ENCODE data around the gene FOSB. TPM values are rescaled to one million over a fixed set of nuclear protein-coding genes. Genes with fewer than 3 reads are reported as not detected.
A peak's percentile ranks its signal among the peaks of the same experiment; 100 is the strongest.

Gene FOSB
- total RNA-seq, 5 donors from 2014 or later (not counting 1 experiment from before 2014, with no cell fraction given), result 6.7 to 1,173 (median 10.4) TPM

- POLR2A ChIA-PET, result interaction anchor here in 1 of 2 donors (1.3 to 1.9 kb wide), 2 partner anchors 23 to 29 kb away, joined by 5 to 9 read pairs; partner anchors contain the start of gene FOSB
- Mint-ChIP-seq H3K4me1 (peaks cover 56 to 65% (median 63%) of the 10 kb centered on the region in 3 donors), H3K27me3 (no peaks in the 10 kb centered on the region), H3K36me3 (no peaks in the 10 kb centered on the region), H3K9me3 (no peaks in the 10 kb centered on the region), H3K4me3 (peak overlapping the region; percentile 32 to 80 (median 41)), H3K27ac (peak overlapping the region; percentile 66 to 69)
- Histone ChIP-seq H3K27ac (ENCODE audit: low read length) (peak overlapping the region; percentile 84), H3K36me3 (ENCODE audit: control insufficient read depth in 2 of 2, extremely low read depth in 1 of 2, insufficient read depth in 1 of 2, low read length in 1 of 2) (no peaks in the 10 kb centered on the region), H3K4me1 (ENCODE audit: control insufficient read depth in 1 of 2, extremely low read depth in 1 of 2, insufficient read depth in 2 of 2, low read length in 2 of 2) (peaks cover 5 to 64% of the 10 kb centered on the region in 2 experiments), H3K27me3 (replicated peaks in 1 of 2; ENCODE audit: control insufficient read depth in 2 of 2, extremely low read depth in 1 of 2, insufficient read depth in 2 of 2, low read length in 1 of 2) (peaks cover 0 to 7% of the 10 kb centered on the region in 2 experiments), H3K9me3 (no peaks in the 10 kb centered on the region), H3K4me3 (ENCODE audit: control insufficient read depth in 1 of 2, extremely low read depth in 1 of 2, low read length in 1 of 2) (peak overlapping the region; percentile 36 to 69)
- WGBS (ENCODE audit: insufficient coverage), result 19% methylated on average over 34 of the region's 47 CpGs
- CTCF ChIA-PET, result interaction anchor here in 1 of 2 donors (1.4 to 1.8 kb wide), 2 partner anchors 23 to 34 kb away, joined by 6 to 12 read pairs; partner anchors contain the start of gene FOSB
- ATAC-seq (replicated peaks in 1 of 4) (peak; percentile 35 to 53 (median 37)), DNase-seq (peak in 34 of 35 experiments; percentile 40 to 90 (median 72))
Observed at GRCh38 chr19:45444318-45445041, 23.3 kb upstream of the FOSB start.

GRCh38 chr19:45445139-45445538 is 22.7 kb upstream of the FOSB start:
- Histone ChIP-seq H3K27me3 (replicated peaks in 1 of 2; ENCODE audit: control insufficient read depth in 2 of 2, extremely low read depth in 1 of 2, insufficient read depth in 2 of 2, low read length in 1 of 2) (peaks cover 0 to 7% of the 10 kb centered on the region in 2 experiments), H3K4me1 (ENCODE audit: control insufficient read depth in 1 of 2, extremely low read depth in 1 of 2, insufficient read depth in 2 of 2, low read length in 2 of 2) (peaks cover 5 to 68% of the 10 kb centered on the region in 2 experiments), H3K9me3 (no peaks in the 10 kb centered on the region), H3K4me3 (ENCODE audit: control insufficient read depth in 1 of 2, extremely low read depth in 1 of 2, low read length in 1 of 2) (no peak overlapping the region), H3K27ac (ENCODE audit: low read length) (peak overlapping the region; percentile 84), H3K36me3 (ENCODE audit: control insufficient read depth in 2 of 2, extremely low read depth in 1 of 2, insufficient read depth in 1 of 2, low read length in 1 of 2) (no peaks in the 10 kb centered on the region)
- Mint-ChIP-seq H3K27me3 (no peaks in the 10 kb centered on the region), H3K4me3 (peak overlapping the region; percentile 32 to 80 (median 41)), H3K36me3 (no peaks in the 10 kb centered on the region), H3K9me3 (no peaks in the 10 kb centered on the region), H3K27ac (peak overlapping the region; percentile 55 to 66), H3K4me1 (peaks cover 62 to 70% (median 69%) of the 10 kb centered on the region in 3 donors)
- ATAC-seq (replicated peaks in 1 of 4), result no peak
- 89% methylated on average over 2 of the region's 4 CpGs for WGBS (ENCODE audit: insufficient coverage)
- DNase-seq, result no peak
- POLR2A ChIA-PET, result interaction anchor here in 1 of 2 donors (1.3 to 1.9 kb wide), 2 partner anchors 23 to 28 kb away, joined by 5 to 9 read pairs; partner anchors contain the start of gene FOSB
- CTCF ChIA-PET, result interaction anchor here in 1 of 2 donors (0.6 to 1.8 kb wide), 3 partner anchors 22 to 39 kb away, joined by 3 to 12 read pairs (median 6); partner anchors contain the start of gene FOSB

GRCh38 chr19:45446295-45446694 is 21.5 kb upstream of the FOSB start:
- DNase-seq (peak in 1 of 35 experiments; percentile 68), ATAC-seq (replicated peaks in 1 of 4) (no peak)
- Histone ChIP-seq H3K27ac (ENCODE audit: low read length) (peak overlapping the region; percentile 46), H3K4me1 (ENCODE audit: control insufficient read depth in 1 of 2, extremely low read depth in 1 of 2, insufficient read depth in 2 of 2, low read length in 2 of 2) (peaks cover 5 to 64% of the 10 kb centered on the region in 2 experiments), H3K36me3 (ENCODE audit: control insufficient read depth in 2 of 2, extremely low read depth in 1 of 2, insufficient read depth in 1 of 2, low read length in 1 of 2) (no peaks in the 10 kb centered on the region), H3K4me3 (ENCODE audit: control insufficient read depth in 1 of 2, extremely low read depth in 1 of 2, low read length in 1 of 2) (no peak overlapping the region), H3K9me3 (no peaks in the 10 kb centered on the region), H3K27me3 (replicated peaks in 1 of 2; ENCODE audit: control insufficient read depth in 2 of 2, extremely low read depth in 1 of 2, insufficient read depth in 2 of 2, low read length in 1 of 2) (peaks cover 0 to 7% of the 10 kb centered on the region in 2 experiments)
- Mint-ChIP-seq H3K36me3 (no peaks in the 10 kb centered on the region), H3K27me3 (no peaks in the 10 kb centered on the region), H3K4me3 (peak overlapping the region in 1 of 3 donors; percentile 54), H3K27ac (peak overlapping the region; percentile 55 to 63), H3K9me3 (no peaks in the 10 kb centered on the region), H3K4me1 (peaks cover 59 to 67% (median 66%) of the 10 kb centered on the region in 3 donors)
- ChIA-PET POLR2A (interaction anchor here in 1 of 2 donors (1.9 kb wide), 1 partner anchor 22 kb away, joined by 9 read pairs; the partner anchor contains the start of gene FOSB), CTCF (interaction anchor here in 1 of 2 donors (0.7 to 1.8 kb wide), 2 partner anchors 32 to 196 kb away, joined by 3 to 12 read pairs; no protein-coding TSS in a partner anchor)
- 79% methylated on average over 3 of the region's 6 CpGs for WGBS (ENCODE audit: insufficient coverage)

GRCh38 chr19:45446944-45447343 is 20.9 kb upstream of the FOSB start:
- WGBS (ENCODE audit: insufficient coverage), result 100% methylated on average over 6 of the region's 7 CpGs
- no peaks in the 10 kb centered on the region for H3K36me3 Mint-ChIP-seq
- no peak overlapping the region for H3K4me3 ChIP-seq (ENCODE audit: control insufficient read depth in 1 of 2, extremely low read depth in 1 of 2, low read length in 1 of 2)
- H3K4me3 Mint-ChIP-seq, result no peak overlapping the region
- H3K9me3 Mint-ChIP-seq, result no peaks in the 10 kb centered on the region
- no peak overlapping the region for H3K27ac ChIP-seq (ENCODE audit: low read length)
- CTCF ChIA-PET, result interaction anchor here in 1 of 2 donors (0.7 kb wide), 1 partner anchor 31 kb away, joined by 3 read pairs; no protein-coding TSS in a partner anchor
- H3K27me3 ChIP-seq (replicated peaks in 1 of 2; ENCODE audit: control insufficient read depth in 2 of 2, extremely low read depth in 1 of 2, insufficient read depth in 2 of 2, low read length in 1 of 2), result peaks cover 0 to 7% of the 10 kb centered on the region in 2 experiments
- POLR2A ChIA-PET, result interaction anchor here in 1 of 2 donors (0.5 kb wide), 1 partner anchor 10 kb away, joined by 7 read pairs; no protein-coding TSS in a partner anchor
- no peaks in the 10 kb centered on the region for H3K9me3 ChIP-seq
- no peak overlapping the region for H3K27ac Mint-ChIP-seq
- H3K4me1 ChIP-seq (ENCODE audit: control insufficient read depth in 1 of 2, extremely low read depth in 1 of 2, insufficient read depth in 2 of 2, low read length in 2 of 2), result peaks cover 9 to 71% of the 10 kb centered on the region in 2 experiments
- H3K4me1 Mint-ChIP-seq, result peaks cover 65 to 74% (median 72%) of the 10 kb centered on the region in 3 donors
- H3K27me3 Mint-ChIP-seq, result no peaks in the 10 kb centered on the region
- no peak for DNase-seq
- ATAC-seq (replicated peaks in 1 of 4), result no peak
- no peaks in the 10 kb centered on the region for H3K36me3 ChIP-seq (ENCODE audit: control insufficient read depth in 2 of 2, extremely low read depth in 1 of 2, insufficient read depth in 1 of 2, low read length in 1 of 2)

- ChIA-PET POLR2A (interaction anchor here in 1 of 2 donors (3.0 kb wide), 1 partner anchor 20 kb away, joined by 30 read pairs; the partner anchor contains the start of gene FOSB), CTCF (interaction anchor here in 1 of 2 donors (0.7 kb wide), 1 partner anchor 646 kb away, joined by 3 read pairs; no protein-coding TSS in a partner anchor)
- Mint-ChIP-seq H3K4me1 (peaks cover 59 to 66% (median 65%) of the 10 kb centered on the region in 3 donors), H3K9me3 (no peaks in the 10 kb centered on the region), H3K27me3 (no peaks in the 10 kb centered on the region), H3K4me3 (peak overlapping the region in 1 of 3 donors; percentile 95), H3K36me3 (no peaks in the 10 kb centered on the region), H3K27ac (peak overlapping the region; percentile 35 to 82)
- Histone ChIP-seq H3K4me3 (ENCODE audit: control insufficient read depth in 1 of 2, extremely low read depth in 1 of 2, low read length in 1 of 2) (no peak overlapping the region), H3K27ac (ENCODE audit: low read length) (peak overlapping the region; percentile 97), H3K36me3 (ENCODE audit: control insufficient read depth in 2 of 2, extremely low read depth in 1 of 2, insufficient read depth in 1 of 2, low read length in 1 of 2) (no peaks in the 10 kb centered on the region), H3K9me3 (no peaks in the 10 kb centered on the region), H3K27me3 (replicated peaks in 1 of 2; ENCODE audit: control insufficient read depth in 2 of 2, extremely low read depth in 1 of 2, insufficient read depth in 2 of 2, low read length in 1 of 2) (peaks cover 0 to 5% of the 10 kb centered on the region in 2 experiments), H3K4me1 (ENCODE audit: control insufficient read depth in 1 of 2, extremely low read depth in 1 of 2, insufficient read depth in 2 of 2, low read length in 2 of 2) (peaks cover 6 to 66% of the 10 kb centered on the region in 2 experiments)
- 100% methylated on average over 1 of the region's 3 CpGs for WGBS (ENCODE audit: insufficient coverage)
- DNase-seq, result no peak
- no peak for ATAC-seq (replicated peaks in 1 of 4)
Observed at GRCh38 chr19:45448425-45448756, 19.4 kb upstream of the FOSB start.

GRCh38 chr19:45448887-45449299 is 18.9 kb upstream of the FOSB start:
- Mint-ChIP-seq H3K9me3 (no peaks in the 10 kb centered on the region), H3K36me3 (no peaks in the 10 kb centered on the region), H3K27me3 (no peaks in the 10 kb centered on the region), H3K27ac (peak overlapping the region; percentile 82 to 84), H3K4me1 (peaks cover 57 to 65% (median 60%) of the 10 kb centered on the region in 3 donors), H3K4me3 (peak overlapping the region; percentile 57 to 95 (median 59))
- no peak for ATAC-seq (replicated peaks in 1 of 4)
- H3K4me3 ChIP-seq (ENCODE audit: control insufficient read depth in 1 of 2, extremely low read depth in 1 of 2, low read length in 1 of 2), result peak overlapping the region in 1 of 2 donors; percentile 56
- H3K27me3 ChIP-seq (replicated peaks in 1 of 2; ENCODE audit: control insufficient read depth in 2 of 2, extremely low read depth in 1 of 2, insufficient read depth in 2 of 2, low read length in 1 of 2), result peaks cover 0 to under 1% of the 10 kb centered on the region in 2 experiments
- POLR2A ChIA-PET, result interaction anchor here in 1 of 2 donors (3.0 kb wide), 1 partner anchor 20 kb away, joined by 30 read pairs; the partner anchor contains the start of gene FOSB
- peak overlapping the region; percentile 97 for H3K27ac ChIP-seq (ENCODE audit: low read length)
- peak in 1 of 35 experiments; percentile 40 for DNase-seq
- H3K36me3 ChIP-seq (ENCODE audit: control insufficient read depth in 2 of 2, extremely low read depth in 1 of 2, insufficient read depth in 1 of 2, low read length in 1 of 2), result no peaks in the 10 kb centered on the region
- CTCF ChIA-PET, result interaction anchor here in 1 of 2 donors (0.9 to 1.9 kb wide), 2 partner anchors 20 to 30 kb away, joined by 3 to 9 read pairs; no protein-coding TSS in a partner anchor
- 56% methylated on average over 4 of the region's 7 CpGs for WGBS (ENCODE audit: insufficient coverage)
- peaks cover 4 to 61% of the 10 kb centered on the region in 2 experiments for H3K4me1 ChIP-seq (ENCODE audit: control insufficient read depth in 1 of 2, extremely low read depth in 1 of 2, insufficient read depth in 2 of 2, low read length in 2 of 2)
- no peaks in the 10 kb centered on the region for H3K9me3 ChIP-seq

Measured in T-cell (primary cell).